ENCODE data around the gene CWC27.
"Not testable (repeated sequence)": the region's sequence is repeated elsewhere in the genome, so short reads cannot be mapped to it uniquely, and the experiment has no call there.

CWC27 gene

GRCh38 chr5:64786372-64786771 lies 17.6 kb downstream of the CWC27 start:
- DNase-seq (ENCODE audit: low read depth in 1 of 2, low spot score in 1 of 2), result no peak

GRCh38 chr5:64788156-64788555 lies 19.4 kb downstream of the CWC27 start:
- DNase-seq (ENCODE audit: low read depth in 1 of 2, low spot score in 1 of 2), result no peak

GRCh38 chr5:64789457-64789856 lies 20.7 kb downstream of the CWC27 start:
- no peak for DNase-seq (ENCODE audit: low read depth in 1 of 2, low spot score in 1 of 2)

GRCh38 chr5:64790210-64790609 lies 21.5 kb downstream of the CWC27 start:
- no peak for DNase-seq (ENCODE audit: low read depth in 1 of 2, low spot score in 1 of 2)

- DNase-seq (ENCODE audit: low read depth in 1 of 2, low spot score in 1 of 2), result no peak
Measured at GRCh38 chr5:64792469-64792868, 23.7 kb downstream of the CWC27 start.

GRCh38 chr5:64794053-64794770 lies 25.5 kb downstream of the CWC27 start:
- DNase-seq (ENCODE audit: low read depth in 1 of 2, low spot score in 1 of 2), result no peak

- DNase-seq (ENCODE audit: low read depth in 1 of 2, low spot score in 1 of 2), result no peak
Measured at GRCh38 chr5:64796301-64796700, 27.6 kb downstream of the CWC27 start.

- DNase-seq (ENCODE audit: low read depth in 1 of 2, low spot score in 1 of 2), result no peak
Measured at GRCh38 chr5:64800926-64801325, 32.2 kb downstream of the CWC27 start.

GRCh38 chr5:64806537-64806936 lies 37.8 kb downstream of the CWC27 start:
- no peak for DNase-seq (ENCODE audit: low read depth in 1 of 2, low spot score in 1 of 2)

- DNase-seq (ENCODE audit: low read depth in 1 of 2, low spot score in 1 of 2), result no peak
Measured at GRCh38 chr5:64807520-64807919, 38.8 kb downstream of the CWC27 start.

- no peak for DNase-seq (ENCODE audit: low read depth in 1 of 2, low spot score in 1 of 2)
Measured at GRCh38 chr5:64811050-64811640, 42.4 kb downstream of the CWC27 start.

- no peak for DNase-seq (ENCODE audit: low read depth in 1 of 2, low spot score in 1 of 2)
Measured at GRCh38 chr5:64814073-64814472, 45.3 kb downstream of the CWC27 start.

GRCh38 chr5:64818245-64818644 lies 49.5 kb downstream of the CWC27 start:
- no peak for DNase-seq (ENCODE audit: low read depth in 1 of 2, low spot score in 1 of 2)

- not testable (repeated sequence) for DNase-seq (ENCODE audit: low read depth in 1 of 2, low spot score in 1 of 2)
Measured at GRCh38 chr5:64819345-64819744, 50.6 kb downstream of the CWC27 start.

- DNase-seq (ENCODE audit: low read depth in 1 of 2, low spot score in 1 of 2), result no peak
Measured at GRCh38 chr5:64822320-64822719, 53.6 kb downstream of the CWC27 start.

GRCh38 chr5:64826541-64826940 lies 57.8 kb downstream of the CWC27 start:
- no peak for DNase-seq (ENCODE audit: low read depth in 1 of 2, low spot score in 1 of 2)

GRCh38 chr5:64827703-64828102 lies 59.0 kb downstream of the CWC27 start:
- no peak for DNase-seq (ENCODE audit: low read depth in 1 of 2, low spot score in 1 of 2)

- not testable (repeated sequence) for DNase-seq (ENCODE audit: low read depth in 1 of 2, low spot score in 1 of 2)
Measured at GRCh38 chr5:64830650-64831049, 61.9 kb downstream of the CWC27 start.

GRCh38 chr5:64831996-64832395 lies 63.3 kb downstream of the CWC27 start:
- DNase-seq (ENCODE audit: low read depth in 1 of 2, low spot score in 1 of 2), result no peak

GRCh38 chr5:64834037-64834436 lies 65.3 kb downstream of the CWC27 start:
- no peak for DNase-seq (ENCODE audit: low read depth in 1 of 2, low spot score in 1 of 2)

- no peak for DNase-seq (ENCODE audit: low read depth in 1 of 2, low spot score in 1 of 2)
Measured at GRCh38 chr5:64834611-64835010, 65.9 kb downstream of the CWC27 start.

- no peak for DNase-seq (ENCODE audit: low read depth in 1 of 2, low spot score in 1 of 2)
Measured at GRCh38 chr5:64835266-64835665, 66.5 kb downstream of the CWC27 start.

- no peak for DNase-seq (ENCODE audit: low read depth in 1 of 2, low spot score in 1 of 2)
Measured at GRCh38 chr5:64836190-64836755, 67.5 kb downstream of the CWC27 start.

Data from activated CD4-positive, alpha-beta T cell treated with anti-CD3 and anti-CD28 coated beads, Interleukin-2, amount 50 U/mL, for 24 hours (primary cell).